ENCODE measurements around the gene P2RX2. TPM values are rescaled to one million over a fixed set of nuclear protein-coding genes. Genes with fewer than 3 reads are reported as not detected.

Gene P2RX2
- total and polyA plus RNA-seq, 2 donors (not counting 1 experiment from before 2014, with no cell fraction given): not detected

DNA sequence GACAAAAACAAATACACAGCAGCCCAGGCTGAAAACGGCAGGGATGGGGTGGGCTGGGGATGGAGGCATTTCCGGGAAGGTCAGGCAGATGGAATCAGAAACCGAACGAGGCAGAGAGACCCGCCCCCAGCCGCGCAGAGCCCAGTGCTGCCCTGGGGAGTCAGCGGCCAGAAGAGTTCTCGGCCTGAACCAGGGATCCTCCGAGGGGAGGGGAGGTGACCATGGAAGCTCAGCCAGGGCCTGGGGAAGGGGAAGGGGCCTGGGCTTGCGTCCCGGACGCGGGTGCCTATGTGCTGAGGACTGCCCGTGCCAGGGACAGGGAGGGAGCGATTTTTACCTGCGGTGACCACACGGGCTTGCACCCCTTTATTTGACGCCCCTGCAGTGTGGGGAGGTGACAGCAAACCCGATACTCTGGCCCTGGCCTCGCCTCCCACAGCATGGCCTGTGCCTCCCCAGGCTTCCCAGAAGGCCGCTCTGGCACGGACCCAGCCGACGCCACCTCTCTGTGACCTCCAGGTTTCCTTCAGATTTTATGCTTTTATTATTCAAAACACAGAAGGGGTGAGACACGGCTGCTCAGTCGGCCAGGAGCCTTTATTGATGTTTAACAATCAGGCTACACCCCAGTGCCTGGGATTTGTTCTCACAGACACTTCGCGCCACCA lies 15.9 kb upstream of the P2RX2 start:
- Histone ChIP-seq H3K4me3 (replicated peaks in 1 of 4; ENCODE audit: control extremely low read depth in 1 of 4, insufficient read depth in 1 of 4, low read depth in 3 of 4, low read length in 4 of 4) (no peak overlapping the region), H3K36me3 (ENCODE audit: control insufficient read depth, insufficient read depth, low read length) (no peaks in the 10 kb centered on the region), H3K9me3 (ENCODE audit: control insufficient read depth, insufficient read depth, low read depth, low read length) (no peaks in the 10 kb centered on the region), H2AFZ (ENCODE audit: low read length) (no peak overlapping the region), H3K79me2 (ENCODE audit: control insufficient read depth, insufficient read depth, low read length) (no peaks in the 10 kb centered on the region), H3K9ac (ENCODE audit: insufficient read depth, low read length) (no peak overlapping the region), H3K4me2 (ENCODE audit: extremely low read depth, insufficient read depth, low read length) (no peak overlapping the region), H3K27ac (ENCODE audit: insufficient read depth, low read length) (no peak overlapping the region), H4K20me1 (ENCODE audit: control insufficient read depth, extremely low read depth, insufficient read depth, low read length) (no peaks in the 10 kb centered on the region), H3K4me1 (ENCODE audit: control insufficient read depth, extremely low read depth, insufficient read depth, low read length) (no peaks in the 10 kb centered on the region), H3K27me3 (ENCODE audit: control insufficient read depth, insufficient read depth, low read length) (peaks cover 44% of the 10 kb centered on the region)
- TF ChIP-seq, protein P1, sequence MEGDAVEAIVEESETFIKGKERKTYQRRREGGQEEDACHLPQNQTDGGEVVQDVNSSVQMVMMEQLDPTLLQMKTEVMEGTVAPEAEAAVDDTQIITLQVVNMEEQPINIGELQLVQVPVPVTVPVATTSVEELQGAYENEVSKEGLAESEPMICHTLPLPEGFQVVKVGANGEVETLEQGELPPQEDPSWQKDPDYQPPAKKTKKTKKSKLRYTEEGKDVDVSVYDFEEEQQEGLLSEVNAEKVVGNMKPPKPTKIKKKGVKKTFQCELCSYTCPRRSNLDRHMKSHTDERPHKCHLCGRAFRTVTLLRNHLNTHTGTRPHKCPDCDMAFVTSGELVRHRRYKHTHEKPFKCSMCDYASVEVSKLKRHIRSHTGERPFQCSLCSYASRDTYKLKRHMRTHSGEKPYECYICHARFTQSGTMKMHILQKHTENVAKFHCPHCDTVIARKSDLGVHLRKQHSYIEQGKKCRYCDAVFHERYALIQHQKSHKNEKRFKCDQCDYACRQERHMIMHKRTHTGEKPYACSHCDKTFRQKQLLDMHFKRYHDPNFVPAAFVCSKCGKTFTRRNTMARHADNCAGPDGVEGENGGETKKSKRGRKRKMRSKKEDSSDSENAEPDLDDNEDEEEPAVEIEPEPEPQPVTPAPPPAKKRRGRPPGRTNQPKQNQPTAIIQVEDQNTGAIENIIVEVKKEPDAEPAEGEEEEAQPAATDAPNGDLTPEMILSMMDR (conservative IDR thresholded peaks at IDR 0.05 in 1 of 2, IDR thresholded peaks at IDR 0.05 in 1 of 2; ENCODE audit: low read depth in 1 of 2, low read length in 2 of 2): no peak
- TF ChIP-seq EZH2 (IDR thresholded peaks at IDR 0.05; ENCODE audit: low read length, missing control alignments): no peak
- no peak for DNase-seq (ENCODE audit: low read depth in 2 of 2)

DNA sequence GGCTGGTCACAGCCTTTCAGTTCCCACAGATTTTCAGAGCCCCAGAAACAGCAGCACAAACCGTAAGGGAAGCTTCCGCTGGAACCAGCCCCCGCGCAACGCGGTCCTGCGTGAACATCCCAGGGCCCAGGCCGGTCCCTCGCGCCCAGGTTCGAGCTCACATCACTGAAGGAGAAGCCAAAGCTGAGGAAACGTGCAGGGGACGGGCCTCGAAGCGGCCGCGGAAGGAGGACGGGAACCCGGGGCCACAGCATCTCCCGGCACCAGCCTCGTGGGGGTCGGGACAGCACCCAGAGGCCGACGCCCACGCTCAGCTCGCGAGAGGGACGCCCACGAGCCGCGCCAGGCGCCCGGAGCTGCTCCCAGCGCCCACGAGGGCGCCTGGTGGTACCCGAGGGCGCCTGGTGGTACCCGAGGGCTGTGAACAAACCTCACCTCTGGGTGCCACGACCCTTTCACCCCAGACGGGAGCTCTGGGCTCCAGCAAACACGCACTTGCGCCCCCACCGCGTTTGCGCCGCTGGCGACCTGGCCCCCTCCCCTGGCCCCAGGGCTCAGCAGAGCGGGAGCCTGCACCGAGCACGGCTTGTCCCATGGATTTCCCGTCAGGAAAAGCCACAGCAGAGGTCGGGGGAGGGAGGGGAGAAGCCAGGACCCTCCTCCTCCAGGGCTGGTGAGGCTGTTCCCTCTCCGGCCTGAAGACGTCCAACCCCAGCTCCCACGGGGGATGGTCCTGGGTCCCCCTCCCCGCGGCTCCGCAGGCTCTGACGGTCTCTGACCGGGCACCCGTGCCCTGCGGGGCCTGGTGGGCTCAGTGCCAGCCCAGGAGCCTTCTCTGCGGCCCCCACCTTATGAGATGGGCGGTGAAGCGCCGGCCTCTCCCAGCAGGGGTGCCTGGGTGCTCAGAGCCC lies 15.1 kb upstream of the P2RX2 start:
- no peak overlapping the region for H3K4me3 ChIP-seq (replicated peaks in 1 of 4; ENCODE audit: control extremely low read depth in 1 of 4, insufficient read depth in 1 of 4, low read depth in 3 of 4, low read length in 4 of 4)
- H3K9me3 ChIP-seq (ENCODE audit: control insufficient read depth, insufficient read depth, low read depth, low read length): no peaks in the 10 kb centered on the region
- H3K4me1 ChIP-seq (ENCODE audit: control insufficient read depth, extremely low read depth, insufficient read depth, low read length): no peaks in the 10 kb centered on the region
- H4K20me1 ChIP-seq (ENCODE audit: control insufficient read depth, extremely low read depth, insufficient read depth, low read length): no peaks in the 10 kb centered on the region
- no peak overlapping the region for H3K4me2 ChIP-seq (ENCODE audit: extremely low read depth, insufficient read depth, low read length)
- H3K79me2 ChIP-seq (ENCODE audit: control insufficient read depth, insufficient read depth, low read length): no peaks in the 10 kb centered on the region
- no peak for DNase-seq (ENCODE audit: low read depth in 2 of 2)
- no peaks in the 10 kb centered on the region for H3K36me3 ChIP-seq (ENCODE audit: control insufficient read depth, insufficient read depth, low read length)
- no peak overlapping the region for H2AFZ ChIP-seq (ENCODE audit: low read length)
- TF ChIP-seq, protein P1 (conservative IDR thresholded peaks at IDR 0.05 in 1 of 2, IDR thresholded peaks at IDR 0.05 in 1 of 2; ENCODE audit: low read depth in 1 of 2, low read length in 2 of 2): no peak
- no peak for TF ChIP-seq EZH2 (IDR thresholded peaks at IDR 0.05; ENCODE audit: low read length, missing control alignments)
- no peak overlapping the region for H3K9ac ChIP-seq (ENCODE audit: insufficient read depth, low read length)
- H3K27me3 ChIP-seq (ENCODE audit: control insufficient read depth, insufficient read depth, low read length): peaks cover 44% of the 10 kb centered on the region
- H3K27ac ChIP-seq (ENCODE audit: insufficient read depth, low read length): no peak overlapping the region

- H3K27me3 ChIP-seq (ENCODE audit: control insufficient read depth, insufficient read depth, low read length): peaks cover 44% of the 10 kb centered on the region
- TF ChIP-seq, protein P1 (conservative IDR thresholded peaks at IDR 0.05 in 1 of 2, IDR thresholded peaks at IDR 0.05 in 1 of 2; ENCODE audit: low read depth in 1 of 2, low read length in 2 of 2): no peak
- TF ChIP-seq EZH2 (IDR thresholded peaks at IDR 0.05; ENCODE audit: low read length, missing control alignments): peak; percentile 77
- H3K36me3 ChIP-seq (ENCODE audit: control insufficient read depth, insufficient read depth, low read length): no peaks in the 10 kb centered on the region
These were observed 14.4 kb upstream of the P2RX2 start for GRCh38 chr12:132604151-132604618.

More at GRCh38 chr12:132604151-132604618, 14.4 kb upstream of the P2RX2 start:
- no peak for DNase-seq (ENCODE audit: low read depth in 2 of 2)
- Histone ChIP-seq H3K27ac (ENCODE audit: insufficient read depth, low read length) (no peak overlapping the region), H2AFZ (ENCODE audit: low read length) (no peak overlapping the region), H3K9ac (ENCODE audit: insufficient read depth, low read length) (no peak overlapping the region), H3K4me3 (replicated peaks in 1 of 4; ENCODE audit: control extremely low read depth in 1 of 4, insufficient read depth in 1 of 4, low read depth in 3 of 4, low read length in 4 of 4) (no peak overlapping the region), H3K9me3 (ENCODE audit: control insufficient read depth, insufficient read depth, low read depth, low read length) (no peaks in the 10 kb centered on the region), H3K79me2 (ENCODE audit: control insufficient read depth, insufficient read depth, low read length) (no peaks in the 10 kb centered on the region), H4K20me1 (ENCODE audit: control insufficient read depth, extremely low read depth, insufficient read depth, low read length) (no peaks in the 10 kb centered on the region), H3K4me2 (ENCODE audit: extremely low read depth, insufficient read depth, low read length) (no peak overlapping the region), H3K4me1 (ENCODE audit: control insufficient read depth, extremely low read depth, insufficient read depth, low read length) (no peaks in the 10 kb centered on the region)

Data from fibroblast of lung (primary cell).